Left cardiac atrium (tissue), 4 donors: Measurements from ENCODE around the gene PTPN22. TPM values are rescaled to one million over a fixed set of nuclear protein-coding genes. Genes with fewer than 3 reads are reported as not detected.

Experiments
- ATAC-seq, 2 donors: fragments of 200-7000 bp; cut with Tn5 transposase; one replicate each; pipeline ENCODE4 v1.9.1; 2020; ENCODE audit warnings: mild to moderate bottlenecking in 2 of 2, moderate library complexity in 2 of 2
- DNase-seq: peaks from one replicate; pipeline ENCODE4 v3.0.0-alpha.2; 2020
- intact Hi-C, 2 donors: fragments of 100-400 bp; cut with DNase I; formaldehyde crosslinking; loops; one replicate each; pipeline versions ENCODE4 v1.14.1 to v1.15.1; 2022 to 2023
- total RNA-seq, 2 donors: library from RNA; stranded (reverse); fragmentation: NEBNext Ultra II Directional; extraction: Animal tissue kit (Norgen Biotek cat#: 25700); gene quantifications; one replicate each; pipeline ENCODE4 v1.2.1, GENCODE V29; 2021
- donor health status: DM: no; HTN: yes; CAD: no.
- donor health status: DM: no; HTN: yes; CAD: no; lungs with severe emphysema.
- donor health status: DM: yes; HTN: yes; CAD: no.
- donor health status: Dilated cardiomyopathy.

Gene PTPN22
- total RNA-seq, 2 donors from 2014 or later = 1.0 to 1.6 TPM

- intact Hi-C loops = no loop called here
Observed at GRCh38 chr1:113891631-113892220, 20.2 kb upstream of the PTPN22 start.

DNA sequence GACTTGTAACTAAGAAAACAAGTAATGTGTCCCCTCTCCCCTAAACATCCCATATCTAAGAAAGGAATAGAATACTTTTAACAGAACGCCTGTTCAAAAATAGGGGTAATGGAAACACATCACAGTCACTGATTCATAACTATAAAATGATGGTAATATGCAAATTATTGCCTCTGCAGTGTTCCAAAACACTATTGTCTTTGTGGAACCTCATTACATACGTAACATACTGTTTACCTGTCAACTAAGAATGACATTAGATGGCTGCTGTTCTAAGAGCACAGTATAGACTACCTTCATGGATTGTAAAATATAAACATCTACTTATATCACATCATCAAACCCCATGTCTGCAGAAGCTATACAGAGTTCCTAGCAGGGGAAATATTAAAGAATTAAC, 19.3 kb upstream of the PTPN22 start:
- no peak for ATAC-seq
- intact Hi-C loops = no loop called here
- DNase-seq = no peak

More at GRCh38 chr1:113891631-113892220, 20.2 kb upstream of the PTPN22 start:
- no peak for DNase-seq
- ATAC-seq = no peak

- no peak for ATAC-seq
Observed at GRCh38 chr1:113887402-113888175, 16.1 kb upstream of the PTPN22 start, which contains the start of gene BCL2L15. TSS of gene BCL2L15 (minus strand) at chr1:113887581. CDS start at chr1:113887375, 206 bp downstream.

DNA sequence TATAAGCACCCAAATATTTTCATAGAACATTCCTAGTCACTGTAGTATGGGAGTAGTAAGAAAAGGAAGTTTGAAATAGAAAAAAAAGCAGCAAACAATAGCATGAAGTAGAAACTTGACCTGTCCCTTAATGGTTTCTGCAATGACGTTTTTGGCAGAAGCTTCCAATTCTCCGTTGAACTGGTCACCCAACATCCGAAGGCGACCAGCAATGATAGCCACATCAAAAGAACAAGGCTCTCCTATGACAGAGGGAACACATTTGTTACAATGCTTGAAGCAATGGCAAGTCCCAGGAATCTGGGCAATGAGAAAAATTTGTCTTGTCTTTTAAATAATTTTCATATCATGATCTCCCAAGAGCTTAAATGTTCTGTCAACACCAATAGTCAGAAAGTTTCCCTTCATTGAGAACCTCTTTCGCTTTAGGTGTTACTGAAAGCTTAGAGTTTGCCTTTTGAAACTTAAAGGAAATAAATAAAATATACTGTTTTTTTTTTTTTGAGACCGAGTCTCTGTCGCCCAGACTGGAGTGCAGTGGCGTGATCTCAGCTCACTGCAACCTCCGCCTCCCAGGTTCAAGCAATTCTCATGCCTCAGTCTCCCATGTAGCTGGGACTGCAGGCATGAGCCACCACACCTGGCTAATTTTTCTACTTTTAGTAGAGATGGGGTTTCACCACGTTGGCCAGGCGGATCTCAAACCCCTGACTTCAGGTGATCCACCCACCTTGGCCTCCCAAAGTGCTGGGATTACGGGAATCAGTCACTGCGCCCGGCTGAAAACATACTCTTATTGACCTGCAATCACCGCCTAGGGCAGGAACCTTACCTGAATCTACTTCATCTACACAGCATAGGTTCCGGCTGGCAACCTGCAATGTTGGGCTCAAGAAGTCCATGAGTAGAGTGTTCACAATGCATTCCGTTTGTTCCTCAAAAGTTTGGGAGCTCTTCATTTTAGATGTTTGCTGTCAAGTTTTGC, 15.2 kb upstream of the PTPN22 start:
- ATAC-seq (no peak), DNase-seq (no peak)
- intact Hi-C loops = no loop called here

More at GRCh38 chr1:113887402-113888175, 16.1 kb upstream of the PTPN22 start, which contains the start of gene BCL2L15:
- DNase-seq = no peak
- intact Hi-C loops = no loop called here

DNA sequence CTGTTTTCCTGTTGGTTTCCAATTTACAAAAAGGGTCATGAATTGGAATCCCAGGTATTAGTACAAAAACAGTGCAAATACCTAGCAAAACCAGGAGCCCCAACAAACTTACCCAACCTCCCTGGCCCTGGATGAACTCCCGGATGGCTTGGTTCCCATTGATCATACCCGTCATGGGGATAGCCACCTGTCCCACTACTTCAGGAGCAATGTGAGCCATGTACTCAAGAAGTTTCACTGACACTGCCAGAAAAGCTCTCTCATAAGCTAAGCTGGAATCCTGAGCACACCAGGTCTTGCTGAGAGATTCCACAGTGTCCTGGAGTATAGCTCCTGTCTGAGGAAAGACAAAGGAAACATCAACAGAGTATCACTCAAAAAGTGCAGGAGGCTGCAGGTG, 10.1 kb upstream of the PTPN22 start:
- intact Hi-C loops = no loop called here
- ATAC-seq (no peak), DNase-seq (no peak)

DNA sequence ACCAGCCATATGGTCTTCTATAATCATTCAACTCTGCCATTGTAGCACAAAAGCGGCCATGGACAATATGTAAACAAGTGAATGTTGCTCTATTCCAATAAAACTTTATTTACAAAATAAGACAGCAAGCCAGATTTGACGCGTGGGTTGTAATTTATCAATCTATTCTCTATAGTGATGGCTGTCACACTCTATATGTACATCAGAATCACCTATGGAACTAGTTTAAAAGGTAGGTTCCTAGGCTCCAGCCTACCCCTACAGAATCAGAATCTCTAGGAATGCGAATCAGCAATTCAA, 8.2 kb upstream of the PTPN22 start:
- DNase-seq = no peak
- intact Hi-C loops = no loop called here
- ATAC-seq = no peak

GRCh38 chr1:113876176-113876575, 4.7 kb upstream of the PTPN22 start:
- DNase-seq (no peak), ATAC-seq (no peak)
- intact Hi-C loops = no loop called here

DNA sequence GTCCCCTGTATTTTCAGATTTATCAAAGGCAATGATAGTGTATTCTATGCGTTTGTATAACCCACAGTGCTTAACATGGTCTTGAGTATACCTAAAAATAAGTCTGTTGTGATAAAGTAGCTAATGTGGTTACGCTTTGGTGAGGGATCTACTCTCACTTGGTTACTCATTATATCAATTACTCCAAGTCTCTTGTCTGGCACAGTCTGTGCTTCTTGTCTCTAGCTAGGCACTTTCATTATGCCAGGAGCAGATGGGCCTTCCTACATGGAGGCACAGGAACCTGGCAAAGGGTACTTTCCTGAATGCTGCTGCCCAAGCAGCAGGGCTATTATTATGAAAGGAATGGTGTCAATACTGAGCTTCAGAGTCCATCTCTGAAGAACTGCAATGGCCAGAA, 4.2 kb upstream of the PTPN22 start:
- ATAC-seq = no peak
- intact Hi-C loops = no loop called here
- DNase-seq = no peak

GRCh38 chr1:113874012-113874879, 2.7 kb upstream of the PTPN22 start:
- DNase-seq = no peak
- intact Hi-C loops = no loop called here
- ATAC-seq = no peak

DNA sequence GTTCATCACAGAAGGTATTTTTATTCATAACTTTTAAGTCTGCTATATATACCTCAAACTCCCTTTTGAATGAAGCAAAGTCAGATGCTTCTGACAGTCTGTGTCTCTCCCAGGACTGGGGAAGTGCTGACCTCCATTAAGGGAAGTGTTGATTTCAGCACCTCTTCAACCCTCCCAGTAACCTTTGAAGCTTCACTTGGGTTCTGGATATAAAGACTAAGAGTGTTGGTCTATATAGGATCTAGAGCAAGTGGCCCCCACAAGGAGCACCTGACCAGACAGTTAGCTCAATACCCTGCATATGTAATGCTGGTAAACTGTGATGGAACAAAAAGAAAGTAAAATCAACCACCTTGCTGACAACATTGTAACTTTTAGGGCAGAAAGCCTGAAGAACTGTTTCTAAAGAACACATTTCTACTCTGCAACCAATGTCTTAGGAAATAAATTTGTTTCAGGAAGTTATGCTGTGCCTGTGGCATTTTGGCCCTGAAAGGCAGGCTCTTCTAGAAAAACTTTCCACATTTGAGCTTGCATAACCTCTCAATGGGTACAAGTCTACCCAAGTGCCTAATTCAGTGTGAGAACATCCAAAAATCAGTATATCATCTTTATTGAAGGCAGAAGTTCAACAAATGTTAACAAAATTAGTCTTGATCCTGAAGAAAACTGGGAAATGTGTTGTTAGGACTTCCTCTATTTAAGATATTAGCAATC, 865 bp upstream of the PTPN22 start:
- no peak for DNase-seq
- ATAC-seq = peak; percentile 53 to 55
- intact Hi-C loops = no loop called here

DNA sequence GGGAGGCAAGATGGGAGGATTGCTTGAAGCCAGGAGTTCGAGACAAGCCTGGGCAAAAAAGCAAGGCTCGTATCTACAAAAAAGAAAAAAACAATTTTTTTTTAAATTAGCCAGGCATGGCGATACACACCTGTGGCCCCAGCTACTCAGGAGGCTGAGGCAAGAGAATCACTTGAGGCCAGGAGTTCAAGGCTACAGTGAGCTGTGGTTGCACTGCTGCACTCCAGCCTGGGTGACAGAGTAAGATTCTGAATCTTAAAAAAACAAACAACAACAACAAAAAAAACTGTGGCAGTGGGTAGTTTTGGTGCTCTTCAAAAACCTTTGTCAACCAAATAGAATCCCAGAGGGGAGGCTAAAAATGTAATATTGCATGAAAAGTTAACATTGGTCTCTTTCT, 734 bp downstream of the PTPN22 start:
- no peak for ATAC-seq
- DNase-seq = no peak
- intact Hi-C loops = no loop called here

- no peak for DNase-seq
- no peak for ATAC-seq
- intact Hi-C loops = no loop called here
Observed at GRCh38 chr1:113868387-113869083, 3.0 kb downstream of the PTPN22 start.

DNA sequence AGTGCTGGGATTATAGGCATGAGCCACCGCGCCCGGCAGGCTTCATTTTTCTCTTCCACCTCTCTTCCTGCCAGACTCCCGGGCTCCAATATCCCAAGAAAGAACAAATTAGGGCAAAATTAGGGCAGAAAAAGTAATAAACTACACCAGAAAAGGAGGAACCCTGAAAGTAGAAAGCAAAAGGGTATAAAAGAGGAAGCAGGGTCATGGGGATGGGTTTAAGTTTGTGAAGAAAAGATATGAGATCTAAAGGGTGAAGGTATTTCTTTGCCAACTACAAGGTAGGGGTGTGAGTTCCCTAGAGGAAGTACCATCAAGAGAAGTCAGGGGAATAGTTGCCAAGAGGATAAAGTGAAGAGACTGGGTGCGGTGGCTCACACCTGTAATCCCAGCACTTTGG, 9.9 kb downstream of the PTPN22 start:
- intact Hi-C loops = no loop called here
- DNase-seq (no peak), ATAC-seq (no peak)

- ATAC-seq (no peak), DNase-seq (no peak)
- intact Hi-C loops = no loop called here
Observed at GRCh38 chr1:113860891-113861290, 10.6 kb downstream of the PTPN22 start.

GRCh38 chr1:113859478-113860175, 11.9 kb downstream of the PTPN22 start:
- ATAC-seq = peak in 1 of 2 donors; percentile 52

DNA sequence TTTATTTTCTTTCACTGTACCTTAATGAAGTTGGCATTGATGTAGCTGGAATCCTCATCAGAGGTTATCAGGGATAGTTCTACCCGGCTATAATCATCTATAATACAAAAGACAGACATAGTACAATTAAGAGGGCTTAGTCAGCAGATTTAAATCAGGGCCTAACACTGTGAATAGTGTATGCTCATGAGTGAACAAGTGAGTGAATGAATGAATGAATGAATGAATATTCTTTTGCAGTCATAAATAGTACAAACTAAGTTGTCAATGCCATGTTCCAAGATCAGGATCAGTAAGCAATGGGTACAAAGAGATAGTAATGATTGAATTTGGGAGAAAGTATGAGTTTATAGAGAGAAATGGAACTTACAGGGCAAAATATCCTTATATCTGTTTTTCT, 12.5 kb downstream of the PTPN22 start:
- ATAC-seq (no peak), DNase-seq (no peak)
- intact Hi-C loops = no loop called here

More at GRCh38 chr1:113859478-113860175, 11.9 kb downstream of the PTPN22 start:
- DNase-seq = no peak
- intact Hi-C loops = no loop called here

DNA sequence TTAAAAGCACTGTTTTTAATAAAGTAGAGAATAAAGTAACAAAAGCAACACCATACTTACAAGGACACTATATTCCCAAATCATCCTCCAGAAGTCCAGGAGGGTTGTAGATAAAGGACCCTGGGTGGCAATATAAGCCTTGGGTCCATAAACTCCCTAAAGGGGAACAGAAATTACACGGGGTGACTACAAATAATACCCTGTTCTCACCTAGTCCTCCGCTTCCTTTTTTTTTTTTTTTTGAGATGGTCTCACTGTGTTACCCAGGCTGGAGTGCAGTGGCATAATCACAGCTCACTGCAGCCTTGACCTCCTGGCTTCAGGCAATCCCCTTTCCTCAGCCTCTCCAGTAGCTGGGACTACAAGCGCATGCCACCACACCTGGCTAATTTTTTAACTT, 13.1 kb downstream of the PTPN22 start:
- ATAC-seq = no peak
- DNase-seq = no peak
- intact Hi-C loops = no loop called here
